ENCODE measurements around the gene ZNF335.
A peak's percentile ranks its signal among the peaks of the same experiment; 100 is the strongest.
"Not testable (repeated sequence)": the region's sequence is repeated elsewhere in the genome, so short reads cannot be mapped to it uniquely, and the experiment has no call there.

Gene ZNF335

GRCh38 chr20:45988830-45989229 lies 16.8 kb upstream of the ZNF335 start:
- H3K27ac Mint-ChIP-seq, H3K4me3 Mint-ChIP-seq, H3K36me3 Mint-ChIP-seq, H3K4me1 Mint-ChIP-seq, H3K27me3 Mint-ChIP-seq, H3K9me3 Mint-ChIP-seq: not testable (repeated sequence)

- H3K27ac Mint-ChIP-seq, result no peak overlapping the region
- H3K27me3 Mint-ChIP-seq, result peaks cover 2% of the 10 kb centered on the region
- H3K9me3 Mint-ChIP-seq, result no peaks in the 10 kb centered on the region
- no peaks in the 10 kb centered on the region for H3K4me1 Mint-ChIP-seq
- H3K36me3 Mint-ChIP-seq, result no peaks in the 10 kb centered on the region
- H3K4me3 Mint-ChIP-seq, result no peak overlapping the region
Measured at GRCh38 chr20:45987108-45987780, 15.2 kb upstream of the ZNF335 start.

GRCh38 chr20:45985573-45985972 lies 13.6 kb upstream of the ZNF335 start:
- Mint-ChIP-seq H3K9me3 (no peaks in the 10 kb centered on the region), H3K4me1 (no peaks in the 10 kb centered on the region), H3K36me3 (no peaks in the 10 kb centered on the region), H3K27me3 (peaks cover 2% of the 10 kb centered on the region), H3K4me3 (no peak overlapping the region), H3K27ac (no peak overlapping the region)

GRCh38 chr20:45983279-45983743 lies 11.3 kb upstream of the ZNF335 start:
- Mint-ChIP-seq H3K36me3 (no peaks in the 10 kb centered on the region), H3K4me1 (no peaks in the 10 kb centered on the region), H3K4me3 (no peak overlapping the region), H3K27me3 (peaks cover 2% of the 10 kb centered on the region), H3K9me3 (no peaks in the 10 kb centered on the region), H3K27ac (no peak overlapping the region)

GRCh38 chr20:45981261-45981660 lies 9.3 kb upstream of the ZNF335 start:
- Mint-ChIP-seq H3K27ac (no peak overlapping the region), H3K36me3 (no peaks in the 10 kb centered on the region), H3K4me3 (no peak overlapping the region), H3K4me1 (no peaks in the 10 kb centered on the region), H3K9me3 (no peaks in the 10 kb centered on the region), H3K27me3 (peaks cover 2% of the 10 kb centered on the region)

- no peaks in the 10 kb centered on the region for H3K27me3 Mint-ChIP-seq
- H3K27ac Mint-ChIP-seq, result no peak overlapping the region
- H3K4me1 Mint-ChIP-seq, result peaks cover 6% of the 10 kb centered on the region
- H3K4me3 Mint-ChIP-seq, result no peak overlapping the region
- no peaks in the 10 kb centered on the region for H3K9me3 Mint-ChIP-seq
- no peaks in the 10 kb centered on the region for H3K36me3 Mint-ChIP-seq
Measured at GRCh38 chr20:45976086-45976485, 4.1 kb upstream of the ZNF335 start.

- no peak overlapping the region for H3K4me3 Mint-ChIP-seq
- H3K27me3 Mint-ChIP-seq, result no peaks in the 10 kb centered on the region
- no peaks in the 10 kb centered on the region for H3K36me3 Mint-ChIP-seq
- H3K27ac Mint-ChIP-seq, result no peak overlapping the region
- H3K9me3 Mint-ChIP-seq, result no peaks in the 10 kb centered on the region
- peaks cover 8% of the 10 kb centered on the region for H3K4me1 Mint-ChIP-seq
Measured at GRCh38 chr20:45975686-45976085, 3.7 kb upstream of the ZNF335 start.

- Mint-ChIP-seq H3K4me1 (peaks cover 14% of the 10 kb centered on the region), H3K36me3 (peaks cover 3% of the 10 kb centered on the region), H3K27ac (no peak overlapping the region), H3K4me3 (no peak overlapping the region), H3K27me3 (no peaks in the 10 kb centered on the region), H3K9me3 (no peaks in the 10 kb centered on the region)
Measured at GRCh38 chr20:45974896-45975565, 3.0 kb upstream of the ZNF335 start.

- H3K36me3 Mint-ChIP-seq, result peaks cover 3% of the 10 kb centered on the region
- H3K27ac Mint-ChIP-seq, result peak overlapping the region; percentile 99
- no peaks in the 10 kb centered on the region for H3K27me3 Mint-ChIP-seq
- peak overlapping the region; percentile 94 for H3K4me3 Mint-ChIP-seq
- H3K4me1 Mint-ChIP-seq, result peaks cover 23% of the 10 kb centered on the region
- H3K9me3 Mint-ChIP-seq, result no peaks in the 10 kb centered on the region
Measured at GRCh38 chr20:45972500-45973183, 639 bp upstream of the ZNF335 start.

- H3K4me3 Mint-ChIP-seq, result peak overlapping the region; percentile 94
- H3K27me3 Mint-ChIP-seq, result no peaks in the 10 kb centered on the region
- no peaks in the 10 kb centered on the region for H3K9me3 Mint-ChIP-seq
- peaks cover 23% of the 10 kb centered on the region for H3K4me1 Mint-ChIP-seq
- H3K27ac Mint-ChIP-seq, result no peak overlapping the region
- H3K36me3 Mint-ChIP-seq, result peaks cover 7% of the 10 kb centered on the region
Measured at GRCh38 chr20:45971425-45971674, 653 bp downstream of the ZNF335 start.

GRCh38 chr20:45970646-45971424 lies 1.2 kb downstream of the ZNF335 start:
- no peaks in the 10 kb centered on the region for H3K9me3 Mint-ChIP-seq
- H3K36me3 Mint-ChIP-seq, result peaks cover 8% of the 10 kb centered on the region
- no peaks in the 10 kb centered on the region for H3K27me3 Mint-ChIP-seq
- H3K4me3 Mint-ChIP-seq, result peak overlapping the region; percentile 94
- H3K27ac Mint-ChIP-seq, result peak overlapping the region; percentile 77
- peaks cover 23% of the 10 kb centered on the region for H3K4me1 Mint-ChIP-seq

- peaks cover 11% of the 10 kb centered on the region for H3K36me3 Mint-ChIP-seq
- peak overlapping the region; percentile 94 for H3K4me3 Mint-ChIP-seq
- no peaks in the 10 kb centered on the region for H3K27me3 Mint-ChIP-seq
- peak overlapping the region; percentile 77 for H3K27ac Mint-ChIP-seq
- peaks cover 23% of the 10 kb centered on the region for H3K4me1 Mint-ChIP-seq
- no peaks in the 10 kb centered on the region for H3K9me3 Mint-ChIP-seq
Measured at GRCh38 chr20:45969712-45970634, 2.0 kb downstream of the ZNF335 start.

GRCh38 chr20:45968801-45969711 lies 2.9 kb downstream of the ZNF335 start:
- Mint-ChIP-seq H3K36me3 (peaks cover 12% of the 10 kb centered on the region), H3K4me3 (no peak overlapping the region), H3K9me3 (no peaks in the 10 kb centered on the region), H3K27me3 (no peaks in the 10 kb centered on the region), H3K4me1 (peaks cover 23% of the 10 kb centered on the region), H3K27ac (no peak overlapping the region)

GRCh38 chr20:45968081-45968671 lies 3.8 kb downstream of the ZNF335 start:
- Mint-ChIP-seq H3K36me3 (peaks cover 13% of the 10 kb centered on the region), H3K4me1 (peaks cover 23% of the 10 kb centered on the region), H3K27ac (no peak overlapping the region), H3K27me3 (no peaks in the 10 kb centered on the region), H3K9me3 (no peaks in the 10 kb centered on the region), H3K4me3 (no peak overlapping the region)

All from activated naive CD4-positive, alpha-beta T cell treated with anti-CD3 and anti-CD28 coated beads, Interleukin-2, amount 50 U/mL, for 24 hours (primary cell).